Fibroblast of lung (primary cell): ENCODE measurements around the gene PSD2.

ENCODE experiments used
- EZH2 ChIP-seq: IDR thresholded peaks from 2 replicates; pipeline ENCODE4 v1.5.1; 2012; ENCODE audit warnings: low read length, control low read depth, mild to moderate bottlenecking; ENCODE audit errors: missing control alignments
- TF ChIP-seq, protein P1 (sequence below), 2 donors: IDR thresholded peaks in 1 of 2; conservative IDR thresholded peaks in 1 of 2; 1 replicate in 1 of 2; 2 replicates in 1 of 2; pipeline ENCODE4 v1.5.1; 2011 to 2012; ENCODE audit warnings: low read length in 2 of 2, control low read depth in 1 of 2, inconsistent platforms in 1 of 2, low read depth in 1 of 2, mild to moderate bottlenecking in 1 of 2

DNA sequence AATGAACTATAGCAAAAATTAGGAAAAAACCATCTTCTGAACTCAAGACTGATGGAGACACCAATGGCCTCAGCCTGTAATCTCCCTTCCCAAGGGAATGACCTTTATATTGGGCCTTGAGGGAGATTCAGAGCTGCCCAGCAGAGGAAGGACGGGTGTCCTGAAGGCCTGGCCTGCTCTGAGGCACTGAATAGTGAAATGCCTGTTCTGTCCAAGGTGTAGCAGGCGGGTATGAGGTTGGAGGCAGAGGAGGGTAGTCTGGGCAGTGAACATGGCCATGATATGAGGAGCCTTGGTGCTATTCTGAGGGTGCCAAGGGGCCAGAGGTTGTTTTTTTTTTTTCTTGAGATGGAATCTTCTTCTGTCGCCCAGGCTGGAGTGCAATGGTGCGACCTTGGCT is 25.0 kb downstream of the PSD2 start:
- TF ChIP-seq, protein P1, sequence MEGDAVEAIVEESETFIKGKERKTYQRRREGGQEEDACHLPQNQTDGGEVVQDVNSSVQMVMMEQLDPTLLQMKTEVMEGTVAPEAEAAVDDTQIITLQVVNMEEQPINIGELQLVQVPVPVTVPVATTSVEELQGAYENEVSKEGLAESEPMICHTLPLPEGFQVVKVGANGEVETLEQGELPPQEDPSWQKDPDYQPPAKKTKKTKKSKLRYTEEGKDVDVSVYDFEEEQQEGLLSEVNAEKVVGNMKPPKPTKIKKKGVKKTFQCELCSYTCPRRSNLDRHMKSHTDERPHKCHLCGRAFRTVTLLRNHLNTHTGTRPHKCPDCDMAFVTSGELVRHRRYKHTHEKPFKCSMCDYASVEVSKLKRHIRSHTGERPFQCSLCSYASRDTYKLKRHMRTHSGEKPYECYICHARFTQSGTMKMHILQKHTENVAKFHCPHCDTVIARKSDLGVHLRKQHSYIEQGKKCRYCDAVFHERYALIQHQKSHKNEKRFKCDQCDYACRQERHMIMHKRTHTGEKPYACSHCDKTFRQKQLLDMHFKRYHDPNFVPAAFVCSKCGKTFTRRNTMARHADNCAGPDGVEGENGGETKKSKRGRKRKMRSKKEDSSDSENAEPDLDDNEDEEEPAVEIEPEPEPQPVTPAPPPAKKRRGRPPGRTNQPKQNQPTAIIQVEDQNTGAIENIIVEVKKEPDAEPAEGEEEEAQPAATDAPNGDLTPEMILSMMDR (conservative IDR thresholded peaks at IDR 0.05 in 1 of 2, IDR thresholded peaks at IDR 0.05 in 1 of 2; ENCODE audit: low read depth in 1 of 2, low read length in 2 of 2), result no peak
- no peak for TF ChIP-seq EZH2
